Calu3 (cell line): Measurements from ENCODE around the gene SLC25A31. TPM values are rescaled to one million over a fixed set of nuclear protein-coding genes. Genes with fewer than 3 reads are reported as not detected.
A peak's percentile ranks its signal among the peaks of the same experiment; 100 is the strongest.

Experiments
- BruUV-seq: library from RNA; stranded (reverse); fragments of 400-500 nt; replicated peaks from 2 replicates; lab custom pipeline; 2021; lab: Mats Ljungman, UMichigan
- CTCF ChIA-PET: fragments of 300-600 bp; sonication (Branson Sonifier 250); formaldehyde crosslinking; loops from one replicate; lab custom pipeline; 2022; ENCODE audit warnings: antibody characterized with exemption; lab: Charles Lee
- DNase-seq: peaks from one replicate; pipeline ENCODE4 v3.0.0; 2022
- H3K27ac Mint-ChIP-seq: one replicate; pipeline ENCODE4 v1.8.0; 2022; ENCODE audit warnings: mixed read lengths; ENCODE audit not compliant: unreplicated experiment
- H3K27me3 Mint-ChIP-seq: one replicate; pipeline ENCODE4 v1.8.0; 2022; ENCODE audit warnings: mixed read lengths; ENCODE audit not compliant: unreplicated experiment
- H3K36me3 Mint-ChIP-seq: one replicate; pipeline ENCODE4 v1.8.0; 2022; ENCODE audit warnings: mild to moderate bottlenecking, moderate library complexity, mixed read lengths; ENCODE audit not compliant: insufficient read depth, unreplicated experiment
- H3K4me1 Mint-ChIP-seq: one replicate; pipeline ENCODE4 v1.8.0; 2022; ENCODE audit warnings: mild to moderate bottlenecking, low read depth, mixed read lengths; ENCODE audit not compliant: unreplicated experiment
- H3K4me3 Mint-ChIP-seq: one replicate; pipeline ENCODE4 v1.8.0; 2022; ENCODE audit warnings: mild to moderate bottlenecking, low read depth, moderate library complexity, mixed read lengths; ENCODE audit not compliant: unreplicated experiment
- H3K9me3 Mint-ChIP-seq: one replicate; pipeline ENCODE4 v1.8.0; 2022; ENCODE audit warnings: low read depth, mixed read lengths; ENCODE audit not compliant: unreplicated experiment
- intact Hi-C: fragments of 100-400 bp; cut with micrococcal nuclease; formaldehyde crosslinking; loops from one replicate; pipeline ENCODE4 v1.10.0; 2022; ENCODE audit not compliant: unreplicated experiment
- total RNA-seq: library from RNA; stranded (reverse); gene quantifications from 2 replicates; pipeline ENCODE4 v1.2.3, GENCODE V29; 2022
- TF ChIP-seq, protein P1 (sequence below): fragments of 200-600 bp; IDR thresholded peaks from one replicate; pipeline ENCODE4 v1.8.0; 2022; ENCODE audit warnings: antibody characterized with exemption; ENCODE audit not compliant: unreplicated experiment

SLC25A31 gene
- total RNA-seq, 1 experiment from 2014 or later = not detected

GRCh38 chr4:127776620-127777019, 46.4 kb downstream of the SLC25A31 start:
- CTCF ChIA-PET = no interaction called here
- Mint-ChIP-seq H3K27me3 (no peaks in the 10 kb centered on the region), H3K9me3 (no peaks in the 10 kb centered on the region), H3K27ac (no peak overlapping the region), H3K36me3 (peaks cover 6% of the 10 kb centered on the region), H3K4me1 (peaks cover 10% of the 10 kb centered on the region), H3K4me3 (no peak overlapping the region)
- no peak for DNase-seq
- intact Hi-C loops = no loop called here
- TF ChIP-seq, protein P1, sequence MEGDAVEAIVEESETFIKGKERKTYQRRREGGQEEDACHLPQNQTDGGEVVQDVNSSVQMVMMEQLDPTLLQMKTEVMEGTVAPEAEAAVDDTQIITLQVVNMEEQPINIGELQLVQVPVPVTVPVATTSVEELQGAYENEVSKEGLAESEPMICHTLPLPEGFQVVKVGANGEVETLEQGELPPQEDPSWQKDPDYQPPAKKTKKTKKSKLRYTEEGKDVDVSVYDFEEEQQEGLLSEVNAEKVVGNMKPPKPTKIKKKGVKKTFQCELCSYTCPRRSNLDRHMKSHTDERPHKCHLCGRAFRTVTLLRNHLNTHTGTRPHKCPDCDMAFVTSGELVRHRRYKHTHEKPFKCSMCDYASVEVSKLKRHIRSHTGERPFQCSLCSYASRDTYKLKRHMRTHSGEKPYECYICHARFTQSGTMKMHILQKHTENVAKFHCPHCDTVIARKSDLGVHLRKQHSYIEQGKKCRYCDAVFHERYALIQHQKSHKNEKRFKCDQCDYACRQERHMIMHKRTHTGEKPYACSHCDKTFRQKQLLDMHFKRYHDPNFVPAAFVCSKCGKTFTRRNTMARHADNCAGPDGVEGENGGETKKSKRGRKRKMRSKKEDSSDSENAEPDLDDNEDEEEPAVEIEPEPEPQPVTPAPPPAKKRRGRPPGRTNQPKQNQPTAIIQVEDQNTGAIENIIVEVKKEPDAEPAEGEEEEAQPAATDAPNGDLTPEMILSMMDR = no peak
- no TSS peak for BruUV-seq

DNA sequence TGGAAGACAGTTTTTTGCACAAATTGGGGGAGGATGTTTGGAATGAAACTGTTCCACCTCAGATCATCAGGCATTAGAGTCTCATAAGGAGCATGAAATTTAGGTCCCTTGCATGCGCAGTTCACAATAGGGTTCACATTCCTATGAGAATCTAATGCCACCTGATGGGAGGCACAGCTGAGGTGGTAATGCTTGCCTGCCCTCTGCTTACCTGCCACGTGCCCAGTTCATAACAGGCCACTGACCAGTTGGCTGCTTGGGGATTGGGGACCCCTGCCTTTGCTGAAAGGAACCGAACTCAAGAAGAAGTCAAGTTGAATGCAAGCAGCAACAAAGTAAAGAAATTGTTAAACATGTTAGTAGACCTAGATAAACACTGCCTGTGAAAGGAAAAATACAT, 47.3 kb downstream of the SLC25A31 start:
- H3K36me3 Mint-ChIP-seq = peaks cover 15% of the 10 kb centered on the region
- no peak overlapping the region for H3K4me3 Mint-ChIP-seq
- peaks cover 8% of the 10 kb centered on the region for H3K4me1 Mint-ChIP-seq
- no peaks in the 10 kb centered on the region for H3K9me3 Mint-ChIP-seq
- H3K27me3 Mint-ChIP-seq = no peaks in the 10 kb centered on the region
- CTCF ChIA-PET = no interaction called here
- intact Hi-C loops = no loop called here
- TF ChIP-seq, protein P1 = no peak
- BruUV-seq = no TSS peak
- DNase-seq = no peak
- no peak overlapping the region for H3K27ac Mint-ChIP-seq

DNA sequence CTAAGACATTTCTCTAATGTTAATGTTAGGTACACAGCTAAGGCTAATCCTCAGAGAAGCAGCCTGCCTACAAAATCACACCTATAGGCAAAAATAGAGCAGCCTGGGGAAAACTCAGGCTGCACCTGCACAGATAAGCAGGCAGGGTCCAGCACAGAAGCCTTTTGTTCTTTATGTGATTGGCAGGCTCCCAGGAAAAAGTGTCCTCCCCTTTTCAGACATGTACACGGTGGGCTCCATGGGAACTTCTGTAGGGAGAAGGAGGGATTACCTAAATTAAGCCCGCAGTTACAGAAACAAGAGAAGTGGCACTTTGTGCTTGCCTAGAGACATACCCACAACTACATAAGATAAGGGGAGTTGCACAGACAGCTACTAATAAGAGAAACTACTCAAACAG, 47.9 kb downstream of the SLC25A31 start:
- TF ChIP-seq, protein P1 = no peak
- Mint-ChIP-seq H3K27me3 (no peaks in the 10 kb centered on the region), H3K27ac (no peak overlapping the region), H3K9me3 (no peaks in the 10 kb centered on the region), H3K36me3 (peaks cover 21% of the 10 kb centered on the region), H3K4me3 (no peak overlapping the region), H3K4me1 (peaks cover 8% of the 10 kb centered on the region)
- DNase-seq = peak; percentile 14
- intact Hi-C loops = no loop called here
- no TSS peak for BruUV-seq
- CTCF ChIA-PET = interaction anchor here (0.6 kb wide), 1 partner anchor 288 kb away, joined by 3 read pairs; no protein-coding TSS in a partner anchor

- no peak overlapping the region for H3K27ac Mint-ChIP-seq
- no peaks in the 10 kb centered on the region for H3K27me3 Mint-ChIP-seq
- H3K9me3 Mint-ChIP-seq = no peaks in the 10 kb centered on the region
- peak overlapping the region; percentile 97 for H3K4me3 Mint-ChIP-seq
- H3K4me1 Mint-ChIP-seq = peaks cover 8% of the 10 kb centered on the region
- CTCF ChIA-PET = no interaction called here
- peaks cover 36% of the 10 kb centered on the region for H3K36me3 Mint-ChIP-seq
- intact Hi-C loops = no loop called here
- TF ChIP-seq, protein P1 = no peak
- no peak for DNase-seq
- BruUV-seq = no TSS peak
These were observed 50.4 kb downstream of the SLC25A31 start for GRCh38 chr4:127780598-127780997.
